GM04503 (cell line): ENCODE data around the gene RUBCN.
A peak's percentile ranks its signal among the peaks of the same experiment; 100 is the strongest.
"Not testable (repeated sequence)": the region's sequence is repeated elsewhere in the genome, so short reads cannot be mapped to it uniquely, and the experiment has no call there.

ENCODE experiments used
- DNase-seq: peaks from one replicate; pipeline ENCODE4 v3.0.0-alpha.2; 2012; ENCODE audit warnings: low read depth

The RUBCN gene

DNA sequence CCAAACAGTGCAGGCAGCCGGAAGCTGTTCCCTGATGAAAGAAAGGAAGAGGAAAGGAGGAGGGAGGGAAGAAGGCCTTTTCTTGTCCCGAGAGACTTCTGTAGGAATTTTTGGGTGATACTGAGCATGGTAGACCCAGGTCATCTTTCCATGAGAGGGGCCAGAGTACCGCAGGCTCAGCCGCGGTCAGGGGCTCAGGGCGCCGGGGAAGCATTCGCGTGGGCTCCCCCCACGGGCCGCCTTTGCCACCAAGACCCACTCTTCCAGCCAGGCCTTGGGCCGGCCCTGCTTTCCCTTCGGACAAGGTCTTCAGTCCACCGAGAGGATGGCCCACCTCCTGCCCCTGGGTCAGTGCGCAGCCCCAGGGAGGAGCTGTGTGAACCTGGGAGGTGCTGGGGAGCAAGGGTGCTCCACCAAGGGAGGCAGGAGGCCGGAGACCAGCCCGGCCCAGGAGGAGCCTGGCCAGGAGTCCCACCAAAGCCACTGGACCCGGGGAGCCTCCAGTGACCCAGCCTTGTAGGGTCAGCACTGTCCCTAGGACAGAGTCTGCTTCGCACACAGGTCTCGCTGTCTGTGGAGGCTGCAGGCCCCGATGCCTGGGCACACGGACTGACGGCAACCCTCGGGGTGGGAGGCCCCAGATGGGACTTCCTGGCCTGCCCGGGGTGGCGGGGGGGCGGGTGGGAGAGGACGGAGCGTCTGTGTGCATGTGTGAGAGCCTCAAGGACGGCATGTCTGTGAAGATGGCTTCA is 79.0 kb downstream of the RUBCN start:
- not testable (repeated sequence) for DNase-seq

DNA sequence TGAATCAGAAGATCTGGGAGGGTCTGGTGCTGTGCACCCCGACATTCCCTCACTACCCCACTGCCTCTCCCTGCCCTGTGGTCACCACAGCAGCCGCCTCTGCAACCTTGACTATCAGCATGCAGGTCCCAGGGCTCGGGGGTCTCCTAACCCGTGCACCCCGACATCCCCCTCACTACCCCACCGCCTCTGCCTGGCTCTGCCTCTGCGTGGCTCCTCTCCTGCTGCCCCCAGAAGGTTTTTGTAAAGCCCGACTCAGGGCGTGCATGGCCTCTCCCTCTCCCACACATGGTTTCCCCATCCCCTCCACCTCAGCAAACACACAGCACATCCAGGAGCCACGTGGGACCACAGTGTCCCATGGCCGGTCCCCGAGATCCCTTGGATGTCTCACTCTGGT is 79.7 kb downstream of the RUBCN start:
- not testable (repeated sequence) for DNase-seq

DNA sequence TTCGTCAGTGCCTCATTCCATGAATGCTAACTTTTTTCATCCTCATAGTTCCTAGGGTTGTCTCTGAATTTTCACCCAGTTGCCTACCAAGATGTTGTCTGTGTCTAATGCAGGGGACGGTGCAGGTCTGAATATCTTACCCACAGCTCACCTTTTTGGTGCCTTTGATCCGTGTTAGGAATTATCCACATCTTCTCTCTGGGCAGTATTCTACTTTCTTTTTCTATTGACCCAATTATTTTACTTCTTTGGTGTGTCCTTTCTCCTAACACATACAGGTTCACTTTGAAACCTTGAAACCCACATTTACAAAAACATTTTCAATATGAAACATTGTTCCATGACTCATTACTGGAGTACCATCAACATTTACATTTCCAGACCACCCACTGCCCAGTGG is 80.6 kb downstream of the RUBCN start:
- not testable (repeated sequence) for DNase-seq

DNA sequence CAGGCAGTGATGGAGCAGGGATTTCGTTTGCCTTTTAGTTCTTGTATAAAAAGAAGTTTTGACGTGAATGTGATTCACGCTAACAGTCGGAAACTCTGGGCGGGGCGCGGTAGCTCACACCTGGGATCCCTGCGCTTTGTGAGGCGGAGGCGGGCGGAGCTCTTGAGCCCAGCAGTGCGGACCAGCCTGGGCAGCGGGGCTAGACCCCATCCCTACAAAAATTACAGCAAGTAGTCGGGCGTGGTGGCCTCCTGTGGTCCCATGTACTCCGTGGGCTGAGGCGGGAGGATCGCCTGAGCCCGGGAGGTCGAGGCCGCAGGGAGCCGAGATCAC is 81.7 kb downstream of the RUBCN start:
- DNase-seq: not testable (repeated sequence)

DNA sequence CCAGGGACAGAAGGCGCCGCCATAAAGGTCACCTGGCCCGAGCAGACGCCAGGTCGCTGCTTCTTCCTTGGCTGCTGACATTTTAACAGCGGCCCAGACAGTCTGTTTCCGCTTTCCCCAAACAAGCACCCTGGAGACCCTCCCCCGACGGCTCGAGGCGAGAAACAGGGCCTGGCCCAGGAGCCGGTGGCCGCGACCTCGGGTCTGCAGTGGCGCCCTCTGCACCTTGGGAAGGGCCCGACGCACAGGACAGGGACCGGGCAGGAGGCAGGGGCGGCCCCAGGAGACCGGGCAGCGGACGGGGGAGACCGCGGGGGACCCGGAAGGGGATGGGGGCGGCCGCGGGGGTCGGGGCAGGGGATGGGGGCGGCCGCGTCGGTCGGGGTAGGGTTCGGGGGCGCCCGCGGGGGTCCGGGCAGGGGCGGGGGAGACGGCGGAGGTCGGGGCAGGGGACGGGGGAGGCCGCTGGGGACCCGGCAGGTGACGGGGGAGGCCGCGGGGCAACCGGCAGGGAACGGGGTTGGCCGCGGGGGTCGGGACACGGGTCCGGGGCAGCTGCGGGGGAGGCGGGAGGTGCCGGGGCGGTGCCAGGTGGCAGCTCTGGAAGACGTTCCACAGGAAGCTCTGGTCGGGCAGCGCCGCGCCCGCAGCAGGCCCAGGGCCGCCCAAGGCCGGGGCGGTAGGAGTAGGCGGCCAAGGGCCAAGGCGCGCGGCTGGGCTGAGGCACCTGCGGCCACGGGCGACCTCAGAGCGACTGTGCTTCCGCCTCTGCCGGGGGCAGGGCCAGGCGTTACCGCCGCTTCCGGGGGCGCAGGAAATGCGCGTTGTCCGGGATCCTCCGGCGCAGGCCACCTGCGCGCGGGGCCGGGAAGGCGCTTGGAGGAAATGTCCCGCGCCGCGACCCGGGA is 82.4 kb downstream of the RUBCN start:
- not testable (repeated sequence) for DNase-seq

DNA sequence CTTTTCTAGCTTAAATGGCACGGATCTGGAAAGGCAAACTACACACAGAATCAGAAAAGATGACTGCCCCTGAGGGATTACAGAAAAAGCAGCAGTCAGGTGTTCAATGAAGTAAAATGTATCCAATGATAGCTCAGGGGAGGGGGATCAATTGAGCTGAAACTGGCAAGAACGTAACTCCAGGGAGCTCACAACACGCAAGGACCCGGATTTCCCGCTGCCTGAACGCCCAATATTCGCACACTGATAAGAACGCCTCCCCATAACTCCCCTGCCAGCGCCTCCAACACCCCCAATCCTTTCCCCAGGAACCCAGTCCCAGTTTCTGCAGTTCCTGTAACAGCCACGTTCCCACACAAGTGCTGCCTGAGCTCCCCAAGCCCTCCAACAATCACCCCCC is 83.8 kb downstream of the RUBCN start:
- DNase-seq: not testable (repeated sequence)

DNA sequence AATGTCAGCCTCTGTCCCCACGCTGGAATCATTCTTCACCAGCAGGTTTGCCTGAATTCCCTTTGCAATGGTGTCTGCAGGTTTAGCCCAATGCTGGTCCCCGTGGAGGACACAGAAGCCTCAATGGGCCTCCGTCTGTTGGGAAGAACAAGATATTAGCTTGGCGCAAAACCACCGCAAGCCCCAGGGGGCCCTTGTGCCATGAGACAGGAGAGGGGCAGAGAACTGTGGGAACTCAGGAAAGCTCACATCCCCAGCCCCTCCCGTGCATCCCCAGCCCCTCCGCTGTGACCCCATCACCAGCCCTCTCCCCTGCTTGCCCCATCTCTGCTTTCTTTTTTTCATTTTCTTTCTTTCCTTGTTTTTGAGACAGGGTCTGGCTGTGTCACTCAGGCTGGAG is 89.1 kb downstream of the RUBCN start:
- not testable (repeated sequence) for DNase-seq

DNA sequence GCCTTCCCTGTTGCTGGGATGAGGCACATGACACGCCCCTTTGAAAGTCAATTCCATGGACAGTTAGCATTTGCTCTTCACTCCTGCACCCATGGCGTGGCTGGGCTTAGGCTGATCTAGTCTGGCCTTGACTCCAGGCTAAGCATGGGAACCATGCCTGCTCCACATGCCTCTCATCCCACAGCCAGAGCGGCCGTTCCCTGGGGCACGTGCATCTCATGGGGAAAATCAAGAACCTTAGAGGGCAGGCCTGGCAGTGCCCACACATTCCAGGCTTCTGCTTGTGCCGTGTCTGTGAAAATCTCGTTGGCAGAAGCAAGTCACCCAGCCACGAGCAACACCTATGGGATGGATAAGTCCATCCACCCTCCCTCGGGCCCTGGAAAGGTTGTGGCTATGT is 89.5 kb downstream of the RUBCN start:
- DNase-seq: not testable (repeated sequence)

DNA sequence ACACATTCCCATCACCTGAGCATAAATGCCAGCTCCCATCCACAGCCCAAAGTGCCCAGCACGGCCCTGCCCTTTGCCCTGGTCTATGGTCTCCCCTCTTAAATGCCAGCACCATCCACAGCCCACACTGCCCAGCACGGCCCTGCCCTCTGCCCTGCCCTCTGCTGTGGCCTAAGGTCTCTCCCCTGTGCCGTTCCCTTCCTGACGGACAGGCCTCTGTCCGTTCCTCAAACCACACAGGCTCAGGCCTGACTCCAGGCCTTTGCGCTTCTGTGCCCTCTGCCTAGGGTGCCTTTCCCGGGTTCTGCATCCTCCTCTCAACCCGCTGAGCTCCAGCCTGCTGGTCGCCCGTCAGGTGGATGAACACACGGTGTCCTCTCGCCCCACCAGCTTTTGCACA is 90.4 kb downstream of the RUBCN start:
- not testable (repeated sequence) for DNase-seq

DNA sequence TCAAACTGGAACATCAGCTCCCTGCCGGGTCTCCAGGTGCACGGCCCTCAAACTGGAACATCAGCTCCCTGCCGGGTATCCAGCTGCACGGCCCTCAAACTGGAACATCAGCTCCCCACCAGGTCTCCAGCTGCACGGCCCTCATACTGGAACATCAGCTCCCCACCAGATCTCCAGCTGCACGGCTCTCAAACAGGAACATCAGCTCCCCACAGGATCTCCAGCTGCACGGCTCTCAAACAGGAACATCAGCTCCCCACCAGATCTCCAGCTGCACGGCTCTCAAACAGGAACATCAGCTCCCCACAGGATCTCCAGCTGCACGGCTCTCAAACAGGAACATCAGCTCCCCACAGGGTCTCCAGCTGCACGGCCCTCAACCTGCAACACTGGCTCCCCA is 99.1 kb downstream of the RUBCN start:
- DNase-seq: not testable (repeated sequence)

DNA sequence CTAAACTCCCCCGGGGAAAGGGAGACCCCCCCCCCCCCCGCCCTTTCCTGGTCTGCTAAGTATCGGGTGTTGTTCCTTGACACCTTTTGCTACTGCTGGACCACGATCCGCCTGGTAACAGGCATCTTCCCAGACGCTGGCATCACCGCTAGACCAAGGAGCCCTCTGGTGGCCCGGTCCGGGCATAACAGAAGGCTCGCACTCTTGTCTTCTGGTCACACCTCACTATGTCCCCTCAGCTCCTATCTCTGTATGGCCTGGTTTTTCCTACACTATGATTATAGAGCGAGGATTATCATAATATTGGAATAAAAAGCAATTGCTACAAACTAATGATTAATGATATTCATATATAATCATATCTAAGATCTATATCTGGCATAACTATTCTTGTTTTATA is 104.7 kb downstream of the RUBCN start:
- DNase-seq: not testable (repeated sequence)

DNA sequence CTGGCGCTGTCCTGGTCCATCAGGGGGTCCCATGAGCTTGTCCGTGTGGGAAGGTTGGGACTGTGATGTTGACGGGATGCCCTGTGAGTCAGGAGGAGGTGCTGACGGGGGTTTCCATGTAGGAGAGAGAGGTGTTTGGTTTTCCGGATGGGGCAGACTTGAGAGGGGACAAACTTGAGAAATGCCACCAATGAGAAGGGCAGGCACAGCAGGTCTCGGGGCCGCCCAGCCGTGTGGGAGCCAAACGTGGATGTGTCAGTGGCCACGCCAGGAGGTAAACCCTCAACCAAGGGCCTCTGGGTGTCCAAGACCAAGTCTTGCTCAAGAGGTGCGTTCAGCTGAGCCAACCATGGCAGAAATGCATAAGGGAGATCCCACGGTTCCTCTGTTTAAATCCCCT is 105.9 kb downstream of the RUBCN start:
- DNase-seq: not testable (repeated sequence)

DNA sequence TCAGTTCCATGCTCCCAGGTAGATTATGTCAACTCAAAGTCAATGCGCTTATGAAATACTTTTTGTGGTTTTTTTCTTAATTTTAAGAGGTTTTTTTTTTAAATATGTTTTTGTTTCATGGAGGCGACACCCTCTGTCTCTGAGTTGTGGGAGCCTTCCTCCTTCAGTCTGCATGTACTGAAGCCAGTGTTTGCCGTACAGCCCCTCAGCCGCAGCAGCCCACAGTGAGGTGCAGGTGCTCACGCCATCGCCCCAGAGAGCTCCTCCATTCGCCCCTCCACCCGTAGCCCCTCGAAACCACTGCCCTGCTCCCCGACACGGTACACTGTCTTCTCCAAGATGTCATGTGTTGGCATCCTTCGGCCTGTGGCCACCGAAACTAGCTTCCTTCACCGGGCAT is 107.4 kb downstream of the RUBCN start:
- DNase-seq: not testable (repeated sequence)

DNA sequence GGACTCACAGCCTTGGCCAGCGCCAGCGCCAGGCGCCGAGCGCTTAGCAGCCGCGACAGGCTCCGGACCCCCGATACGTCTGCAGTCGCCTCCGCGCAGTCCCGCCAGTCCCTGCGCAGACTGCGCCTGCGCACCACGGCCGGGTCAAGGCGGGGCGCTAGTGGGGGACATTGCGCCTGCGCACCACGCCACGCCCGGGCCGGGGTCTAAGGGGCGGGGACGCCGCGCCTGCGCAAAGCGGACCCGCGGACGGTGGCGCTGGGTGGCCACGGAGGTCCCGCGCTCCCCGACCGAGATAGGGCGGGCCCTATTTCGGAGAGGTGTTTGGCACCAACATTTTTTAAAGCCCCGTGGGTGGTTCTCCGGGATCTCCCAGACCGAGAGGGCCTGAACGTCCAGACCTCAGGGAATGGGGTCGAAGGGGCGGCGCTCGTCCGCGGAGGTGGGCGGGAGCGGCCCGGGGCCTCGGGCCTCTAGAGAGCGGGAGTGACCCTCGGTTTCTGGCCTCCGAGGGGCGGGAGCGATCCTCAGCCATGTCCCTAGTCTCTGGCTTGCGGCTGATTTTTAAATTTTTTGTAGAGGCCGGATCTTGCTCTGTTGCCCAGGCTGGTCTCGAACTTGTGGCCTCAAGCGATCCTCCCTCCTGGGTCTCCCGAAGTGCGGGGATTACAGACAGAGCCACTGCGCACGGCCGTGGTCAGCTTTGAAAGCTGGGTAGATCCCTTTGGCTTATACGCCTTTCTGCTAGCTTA is 108.8 kb downstream of the RUBCN start:
- DNase-seq: peak; percentile 1

DNA sequence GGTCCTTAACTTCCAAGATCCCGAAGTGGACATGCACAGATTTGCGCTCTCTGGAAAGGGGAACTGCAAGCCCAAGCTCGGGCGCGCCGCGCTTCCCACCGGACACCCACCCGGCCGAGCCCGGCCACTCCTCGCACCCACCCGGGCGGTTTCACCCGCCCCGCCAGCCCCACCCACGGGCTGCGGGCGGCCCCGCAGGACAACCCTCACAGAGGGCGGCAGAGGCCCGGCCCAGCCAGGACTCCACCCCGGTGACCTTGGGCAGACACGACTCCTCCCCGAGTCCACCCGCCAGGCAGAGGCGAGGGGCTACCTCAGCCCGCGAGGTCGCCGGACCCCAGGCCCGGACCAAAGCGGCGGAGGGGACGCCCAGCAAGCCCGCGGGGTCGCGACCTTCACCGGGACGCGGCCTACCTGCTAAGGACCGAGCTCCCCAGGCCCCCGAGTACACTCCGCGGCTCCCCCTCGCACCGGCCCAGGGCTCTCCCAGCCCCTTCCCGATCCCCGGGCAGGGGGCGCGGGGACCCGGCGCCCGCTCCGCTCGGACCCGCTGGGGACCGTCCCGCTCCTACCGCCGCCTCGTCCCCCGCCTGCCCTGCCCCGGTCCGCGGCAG is 109.4 kb downstream of the RUBCN start:
- DNase-seq: not testable (repeated sequence)

DNA sequence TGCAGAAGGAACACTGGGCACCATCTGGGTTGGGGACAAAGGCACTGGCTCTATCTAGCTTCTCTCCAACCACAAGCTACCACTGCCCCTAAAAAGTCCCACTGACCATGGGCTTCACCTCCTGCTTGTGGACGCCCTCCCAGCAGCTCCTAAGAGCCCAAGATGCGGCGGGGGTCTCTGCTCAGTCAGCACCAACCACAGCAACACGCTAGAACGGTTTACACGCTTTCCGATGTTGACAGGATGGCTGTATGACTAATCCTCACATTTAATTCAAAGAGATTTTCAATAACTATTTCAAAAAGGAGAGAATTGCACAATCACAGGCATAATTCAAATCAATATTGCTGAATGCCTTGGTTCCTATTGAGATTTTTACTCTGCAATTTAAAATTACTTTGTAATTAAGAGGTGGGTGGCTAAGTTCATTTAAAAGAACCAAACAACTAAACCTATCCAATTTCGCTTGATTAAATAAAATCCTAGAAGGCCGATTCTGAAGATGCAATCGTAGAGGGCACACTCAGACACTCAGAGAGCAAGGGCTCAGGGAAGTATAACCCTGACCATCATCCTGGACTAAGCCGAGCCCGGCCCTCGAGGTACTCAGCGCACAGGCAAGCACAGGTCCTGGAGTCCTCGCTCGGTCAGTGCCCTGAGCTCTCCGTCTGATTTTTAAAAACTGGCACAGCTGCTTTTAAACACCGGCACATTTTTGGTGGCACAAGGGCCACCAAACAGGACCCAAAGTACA is 110.1 kb downstream of the RUBCN start:
- DNase-seq: not testable (repeated sequence)

DNA sequence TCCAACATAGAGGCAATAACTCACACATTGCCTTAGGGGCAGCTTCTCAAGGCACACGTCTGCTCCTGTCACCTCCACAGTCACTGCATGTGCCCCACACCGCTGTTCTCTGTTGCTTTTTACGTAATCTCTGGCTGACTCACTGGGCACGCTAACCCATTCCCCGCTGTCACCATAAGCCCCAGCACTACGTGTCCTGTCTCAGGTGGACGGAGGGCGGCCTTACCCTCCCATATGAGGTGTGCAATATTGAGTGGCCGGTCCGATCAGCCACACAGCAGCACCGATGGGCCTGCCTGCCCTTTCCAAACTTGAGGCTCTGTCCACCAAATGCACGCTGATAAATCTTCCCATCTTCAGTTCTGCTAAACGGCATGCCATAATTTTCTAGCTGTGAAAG is 115.2 kb downstream of the RUBCN start:
- DNase-seq: not testable (repeated sequence)
